Measurements from ENCODE around the gene KTN1.

The KTN1 gene

DNA sequence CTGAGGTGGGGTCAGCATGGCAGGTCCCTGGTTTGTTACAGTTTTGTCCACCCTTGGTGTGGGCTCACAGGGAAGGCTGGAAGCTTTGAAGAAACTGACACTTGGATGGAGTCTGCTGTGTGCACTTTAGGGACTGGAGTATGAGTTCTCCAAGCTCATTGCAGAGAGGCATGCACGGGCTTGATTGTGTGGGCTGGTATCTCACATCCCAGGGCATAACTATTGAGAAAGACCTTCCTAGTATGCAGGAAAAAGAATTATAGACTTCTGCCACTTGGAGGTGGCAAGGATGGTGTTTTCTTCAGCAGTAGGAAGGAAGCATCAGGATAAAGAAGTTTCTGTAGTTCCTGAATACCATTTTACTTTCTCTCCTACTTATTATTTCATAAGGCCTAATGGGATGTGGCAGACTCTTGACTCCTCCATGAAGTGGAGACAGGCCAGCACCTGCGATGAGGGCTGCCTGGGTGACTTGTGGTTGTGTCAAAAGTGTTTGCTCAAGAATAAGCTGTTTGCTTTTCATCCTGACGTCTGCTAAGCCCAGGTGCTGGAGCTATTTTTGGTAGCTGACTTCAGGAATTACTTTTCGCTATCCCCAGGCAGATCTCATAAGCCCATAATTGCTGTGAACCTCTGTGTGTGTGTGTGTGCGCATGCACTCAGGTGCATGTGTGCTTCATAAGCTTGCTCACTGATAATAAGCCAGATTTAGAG lies 125.8 kb downstream of the KTN1 start:
- H3K4me3 ChIP-seq (replicated peaks; ENCODE audit: low read depth, low read length), result no peak overlapping the region
- no peak for DNase-seq (ENCODE audit: low read depth)
- no peak for TF ChIP-seq CTCF (IDR thresholded peaks at IDR 0.05; ENCODE audit: low read length, missing control alignments)

DNA sequence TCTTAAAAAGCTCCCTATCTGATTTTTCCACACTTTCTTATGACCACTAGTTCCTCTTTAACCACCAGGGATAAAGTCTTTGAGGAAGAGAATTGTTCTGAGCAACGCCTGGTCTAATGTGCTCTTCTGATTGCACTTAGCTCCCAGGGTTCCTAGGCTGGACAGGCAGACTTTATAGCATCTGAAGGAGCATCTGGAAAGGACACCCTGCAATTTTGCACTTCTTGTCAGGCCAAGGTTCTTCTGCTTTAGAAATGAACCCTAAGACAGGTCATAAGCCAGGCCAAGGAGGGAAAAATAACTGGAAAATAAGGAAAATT lies 126.3 kb downstream of the KTN1 start:
- no peak overlapping the region for H3K4me3 ChIP-seq (replicated peaks; ENCODE audit: low read depth, low read length)
- no peak for TF ChIP-seq CTCF (IDR thresholded peaks at IDR 0.05; ENCODE audit: low read length, missing control alignments)
- no peak for DNase-seq (ENCODE audit: low read depth)

- DNase-seq (ENCODE audit: low read depth), result no peak
- no peak overlapping the region for H3K4me3 ChIP-seq (replicated peaks; ENCODE audit: low read depth, low read length)
- TF ChIP-seq CTCF (IDR thresholded peaks at IDR 0.05; ENCODE audit: low read length, missing control alignments), result no peak
Observed at GRCh38 chr14:55706893-55707292, 126.9 kb downstream of the KTN1 start.

- H3K4me3 ChIP-seq (replicated peaks; ENCODE audit: low read depth, low read length), result no peak overlapping the region
- peak; percentile 74 for TF ChIP-seq CTCF (IDR thresholded peaks at IDR 0.05; ENCODE audit: low read length, missing control alignments)
- DNase-seq (ENCODE audit: low read depth), result peak; percentile 77
Observed at GRCh38 chr14:55707365-55707804, 127.4 kb downstream of the KTN1 start.

DNA sequence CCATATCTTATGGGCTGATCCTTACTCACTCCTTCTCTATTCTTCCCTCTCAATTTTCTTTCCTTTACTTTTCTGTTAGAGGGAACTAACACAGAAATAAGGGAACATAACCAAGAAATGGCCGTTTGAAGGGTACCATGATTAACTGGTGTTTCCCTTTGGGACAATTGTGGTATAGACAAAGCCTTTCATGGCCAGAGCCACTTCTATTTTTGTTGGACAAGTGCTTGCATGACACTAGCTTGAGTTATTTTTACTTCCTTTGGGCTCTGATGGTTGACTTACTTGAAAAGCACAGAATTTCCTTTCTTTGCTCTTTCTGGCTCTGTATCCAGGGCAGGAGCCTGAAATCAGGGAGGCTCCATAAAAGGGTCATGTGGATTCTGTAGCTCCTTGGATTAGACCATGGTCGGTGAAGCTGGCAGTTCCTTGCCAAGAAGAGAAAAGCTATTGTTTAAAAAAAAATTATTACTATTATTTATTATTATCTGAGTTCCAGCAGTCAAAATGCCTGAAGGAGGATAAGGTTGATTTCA lies 130.6 kb downstream of the KTN1 start:
- TF ChIP-seq CTCF (IDR thresholded peaks at IDR 0.05; ENCODE audit: low read length, missing control alignments), result no peak
- peak; percentile 27 for DNase-seq (ENCODE audit: low read depth)

GRCh38 chr14:55711175-55711811 lies 131.3 kb downstream of the KTN1 start:
- H3K4me3 ChIP-seq (replicated peaks; ENCODE audit: low read depth, low read length), result no peak overlapping the region
- peak; percentile 66 for DNase-seq (ENCODE audit: low read depth)
- TF ChIP-seq CTCF (IDR thresholded peaks at IDR 0.05; ENCODE audit: low read length, missing control alignments), result no peak

More for the DNA sequence above, 130.6 kb downstream of the KTN1 start:
- no peak overlapping the region for H3K4me3 ChIP-seq (replicated peaks; ENCODE audit: low read depth, low read length)

Measured in fibroblast of pulmonary artery (primary cell).